GM12878 (cell line): ENCODE results near the gene PGM2L1. TPM values are rescaled to one million over a fixed set of nuclear protein-coding genes. Genes with fewer than 3 reads are reported as not detected.
A peak's percentile ranks its signal among the peaks of the same experiment; 100 is the strongest.

ENCODE experiments used
- ATAC-seq: fragments of 200-7000 bp; cut with Tn5 transposase; 3 replicates; pipeline ENCODE4 v1.9.1; 2020; ENCODE audit warnings: mild to moderate bottlenecking, moderate library complexity
- BruUV-seq: library from RNA; stranded (reverse); fragments of 400-500 nt; replicated peaks from 2 replicates; lab custom pipeline; 2021; lab: Mats Ljungman, UMichigan
- CTCF ChIA-PET: fragments of 300-600 bp; sonication (Branson Sonifier 250); formaldehyde crosslinking; extraction: SDS; loops from one replicate; lab custom pipeline; 2021; ENCODE audit warnings: inconsistent platforms; lab: Yijun Ruan, JAX
- POLR2A ChIA-PET: fragments of 350-600 bp; formaldehyde crosslinking; extraction: SDS; loops from one replicate; lab custom pipeline; 2021; ENCODE audit warnings: inconsistent platforms; lab: Charles Lee
- RAD21 ChIA-PET: fragments of 300-600 bp; sonication (Branson Sonifier 250); formaldehyde crosslinking; loops from one replicate; lab custom pipeline; 2023; ENCODE audit warnings: antibody characterized with exemption; ENCODE audit not compliant: unreplicated experiment; lab: Charles Lee
- SMC1A ChIA-PET: fragments of 300-600 bp; sonication (Branson Sonifier 250); formaldehyde crosslinking; loops from one replicate; lab custom pipeline; 2023; ENCODE audit not compliant: unreplicated experiment, uncharacterized antibody; lab: Charles Lee
- DNase-seq: peaks from one replicate; pipeline ENCODE4 v3.0.0-alpha.2; 2011; ENCODE audit warnings: low read depth, low spot score
- FAIRE-seq: peaks from 3 replicates; lab custom pipeline; 2011; peaks lifted over from hg19 to GRCh38; lab: Jason Lieb, UNC
- H2AFZ ChIP-seq: 2 replicates; pipeline ENCODE4 v1.6.0; 2011; ENCODE audit warnings: low read depth, low read length, control low read depth; ENCODE audit not compliant: control insufficient read depth
- H3K27ac ChIP-seq: 2 replicates; pipeline ENCODE4 v1.5.1; 2011; ENCODE audit warnings: control low read depth; ENCODE audit not compliant: control insufficient read depth, insufficient read depth
- H3K27me3 ChIP-seq, 2 experiments: replicated peaks in 1 of 2; 2 replicates each; pipeline versions ENCODE4 v1.6.0 to v1.6.1; 2011; ENCODE audit warnings: low read length in 1 of 2; ENCODE audit not compliant: control insufficient read depth in 2 of 2, insufficient read depth in 2 of 2
- H3K36me3 ChIP-seq, 2 experiments: 2 replicates each; pipeline ENCODE4 v1.5.1; 2011; ENCODE audit warnings: low read length in 1 of 2; ENCODE audit not compliant: control insufficient read depth in 2 of 2, insufficient read depth in 2 of 2
- H3K4me1 ChIP-seq: 2 replicates; pipeline ENCODE4 v1.6.1; 2011; ENCODE audit warnings: mild to moderate bottlenecking, low read length, moderate library complexity, mixed read lengths; ENCODE audit not compliant: control insufficient read depth, insufficient read depth
- H3K4me2 ChIP-seq: 2 replicates; pipeline ENCODE4 v1.6.0; 2011; ENCODE audit warnings: control low read depth; ENCODE audit not compliant: control insufficient read depth, insufficient read depth
- H3K4me3 ChIP-seq: fragments of 200-600 bp; sonication (generic); 2 replicates; pipeline ENCODE4 v1.5.1; 2016
- H3K79me2 ChIP-seq: 2 replicates; pipeline ENCODE4 v1.6.0; 2011; ENCODE audit warnings: low read length; ENCODE audit not compliant: control insufficient read depth, insufficient read depth
- H3K9ac ChIP-seq: 2 replicates; pipeline ENCODE4 v1.8.0; 2011; ENCODE audit warnings: low read length, control low read depth, mixed read lengths; ENCODE audit not compliant: control insufficient read depth, insufficient read depth
- H3K9me3 ChIP-seq: replicated peaks from 3 replicates; pipeline ENCODE4 v1.5.1; 2011; ENCODE audit warnings: mild to moderate bottlenecking, low read length; ENCODE audit not compliant: control insufficient read depth, insufficient read depth
- H4K20me1 ChIP-seq: 2 replicates; pipeline ENCODE4 v1.6.0; 2011; ENCODE audit not compliant: control insufficient read depth, insufficient read depth
- MXI1 ChIP-seq: fragments of 150-350 bp; IDR thresholded peaks from 2 replicates; pipeline ENCODE4 v1.6.1; 2011; ENCODE audit warnings: low read depth, mild to moderate bottlenecking, inconsistent platforms, low read length, improper control_type of control experiment
- NR2F1 ChIP-seq: fragments of 450-650 bp; conservative IDR thresholded peaks from 2 replicates; pipeline ENCODE4 v1.6.1; 2017; ENCODE audit warnings: mild to moderate bottlenecking
- RAD21 ChIP-seq: IDR thresholded peaks from 2 replicates; pipeline ENCODE4 v1.6.1; 2011; ENCODE audit warnings: mild to moderate bottlenecking, low read depth, low read length, moderate library complexity; ENCODE audit not compliant: insufficient read depth
- SMC3 ChIP-seq: IDR thresholded peaks from 2 replicates; pipeline ENCODE4 v1.6.1; 2011; ENCODE audit warnings: low read length, improper control_type of control experiment, borderline replicate concordance
- SPI1 ChIP-seq: IDR thresholded peaks from 2 replicates; pipeline ENCODE4 v1.6.1; 2011; ENCODE audit warnings: low read depth, mild to moderate bottlenecking, low read length, moderate library complexity, borderline replicate concordance; ENCODE audit not compliant: insufficient read depth
- TAF1 ChIP-seq: IDR thresholded peaks from 2 replicates; pipeline ENCODE4 v1.6.1; 2011; ENCODE audit warnings: mild to moderate bottlenecking, low read depth, low read length, borderline replicate concordance
- WGBS: methylation state at CpG from one replicate; pipeline ENCODE4 v1.1.6; 2016; ENCODE audit warnings: low lambda C conversion rate; ENCODE audit not compliant: insufficient replicate concordance, insufficient coverage; ENCODE audit errors: missing lambda C conversion rate; 5-methylcytosine and 5-hydroxymethylcytosine counted together
- in situ Hi-C: fragments of 300-500 bp; cut with MboI; formaldehyde crosslinking; loops from 9 replicates; pipeline ENCODE4 v1.14.3; 2018; ENCODE audit warnings: mixed read lengths
- intact Hi-C: fragments of 100-400 bp; cut with micrococcal nuclease; formaldehyde crosslinking; loops from one replicate; pipeline ENCODE4 v1.14.2; 2022; ENCODE audit not compliant: unreplicated experiment
- polyA plus RNA-seq, 11 experiments: library from polyadenylated mRNA; depleted of rRNA in 4 of 11; unstranded in 6 of 11; stranded (reverse) in 5 of 11; fragments of >200 nt; fragmentation: Nextera tagmentation in 4 of 11; fragmentation: Illumina TruSeq in 1 of 11; extraction: Ambion mirVana in 4 of 11; extraction: Trizol in 1 of 11; gene quantifications; 1 replicate in 1 of 11; 2 replicates in 10 of 11; pipeline versions ENCODE4 v1.2.1 to v1.2.3, GENCODE V29; 2011 to 2016; ENCODE audit warnings: inconsistent platforms in 2 of 11, missing spikeins in 2 of 11, low read depth in 1 of 11
- total RNA-seq, 4 experiments: library from RNA; depleted of rRNA in 3 of 4; stranded (reverse); fragments of >200 nt in 3 of 4; fragmentation: Illumina TruSeq in 1 of 4; extraction: Trizol in 1 of 4; gene quantifications; 2 replicates each; pipeline versions ENCODE4 v1.2.1 to v1.2.3, GENCODE V29; 2013 to 2021
- TF ChIP-seq, protein P1 (sequence below): fragments of 450-650 bp; IDR thresholded peaks from 2 replicates; pipeline ENCODE4 v1.6.1; 2016; ENCODE audit warnings: mild to moderate bottlenecking, moderate library complexity, borderline replicate concordance
- TF ChIP-seq, protein P2 (sequence below), 3 experiments: IDR thresholded peaks in 2 of 3; conservative IDR thresholded peaks in 1 of 3; 2 replicates each; pipeline ENCODE4 v1.5.1; 2011; ENCODE audit warnings: low read depth in 3 of 3, low read length in 3 of 3, mild to moderate bottlenecking in 3 of 3, control low read depth in 2 of 3, moderate library complexity in 2 of 3, inconsistent platforms in 1 of 3, mixed read lengths in 1 of 3; ENCODE audit not compliant: control insufficient read depth in 2 of 3, insufficient read depth in 1 of 3; ENCODE audit errors: extremely low read depth in 1 of 3
- TF ChIP-seq, protein P3 (sequence below): fragments of 450-650 bp; IDR thresholded peaks from 2 replicates; pipeline ENCODE4 v1.6.1; 2018; ENCODE audit warnings: mild to moderate bottlenecking, low read depth, moderate library complexity; ENCODE audit not compliant: partially characterized antibody

PGM2L1 gene
- total and polyA plus RNA-seq, 10 of the 15 experiments (the other 5 are each of a cell fraction or from before 2014, with no cell fraction given), result 0.04 to 0.20 (median 0.13) TPM; not detected in 1

DNA sequence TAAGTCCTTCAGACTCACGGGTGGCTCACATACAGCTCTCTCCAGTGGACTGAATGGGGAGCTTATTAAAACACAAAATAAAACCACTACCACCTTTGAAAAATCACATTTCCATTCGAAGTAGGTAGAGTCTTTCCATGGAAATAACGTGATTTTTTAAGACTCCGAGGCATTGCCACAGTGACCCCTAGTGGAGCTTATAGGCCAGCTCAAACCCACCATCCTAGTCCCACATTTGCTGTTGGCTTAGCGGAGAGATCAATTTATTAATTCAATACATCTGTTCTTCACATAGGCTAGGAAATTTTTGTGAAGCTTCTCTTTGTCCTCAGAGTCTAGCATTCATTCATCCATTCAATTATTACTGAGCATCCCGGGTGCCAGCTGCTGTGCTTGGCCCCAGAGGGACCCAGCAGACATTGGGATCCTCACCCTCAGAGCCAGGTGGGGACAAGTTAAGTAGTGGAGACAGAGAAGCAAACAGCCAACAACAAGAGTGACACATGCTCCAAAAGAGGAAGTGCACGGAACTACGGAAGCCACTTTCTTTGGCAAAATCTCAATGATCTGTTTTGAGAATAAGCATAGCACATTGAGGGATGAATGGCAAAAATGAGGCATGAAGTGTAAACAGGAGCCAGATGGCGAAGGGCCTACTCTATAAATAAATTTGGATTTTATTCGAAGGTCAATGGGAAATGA, 76.6 kb downstream of the PGM2L1 start:
- ChIA-PET RAD21 (interaction anchor here (0.6 to 1.2 kb wide), 3 partner anchors 66 to 357 kb away, joined by 3 to 7 read pairs (median 4); no protein-coding TSS in a partner anchor), SMC1A (interaction anchor here (0.7 to 1.9 kb wide), 7 partner anchors 16 to 696 kb away, joined by 3 to 12 read pairs (median 3); partner anchors contain the start of gene DNAJB13)

More for the DNA sequence above, 76.6 kb downstream of the PGM2L1 start:
- H3K36me3 ChIP-seq, result no peaks in the 10 kb centered on the region
- ATAC-seq (peak; percentile 49; the same call in 2 of the 3 replicates), FAIRE-seq (no peak), DNase-seq (no peak)
- H3K4me2 ChIP-seq, result no peak overlapping the region
- H3K9ac ChIP-seq, result no peak overlapping the region
- BruUV-seq, result no TSS peak
- ChIA-PET POLR2A (no interaction called here), CTCF (interaction anchor here (0.8 to 2.2 kb wide), 15 partner anchors 8 to 662 kb away, joined by 3 to 23 read pairs (median 4); partner anchors contain the start of gene PGM2L1)
- no peak overlapping the region for H3K4me3 ChIP-seq
- intact Hi-C loops (loop anchor here (1.0 kb wide), 2 partner anchors 65 to 357 kb away; no protein-coding TSS in a partner anchor), in situ Hi-C loops (no loop called here)
- no peak for TF ChIP-seq NR2F1
- peak; percentile 53 for TF ChIP-seq RAD21
- TF ChIP-seq MXI1, result no peak
- TF ChIP-seq, protein P1, sequence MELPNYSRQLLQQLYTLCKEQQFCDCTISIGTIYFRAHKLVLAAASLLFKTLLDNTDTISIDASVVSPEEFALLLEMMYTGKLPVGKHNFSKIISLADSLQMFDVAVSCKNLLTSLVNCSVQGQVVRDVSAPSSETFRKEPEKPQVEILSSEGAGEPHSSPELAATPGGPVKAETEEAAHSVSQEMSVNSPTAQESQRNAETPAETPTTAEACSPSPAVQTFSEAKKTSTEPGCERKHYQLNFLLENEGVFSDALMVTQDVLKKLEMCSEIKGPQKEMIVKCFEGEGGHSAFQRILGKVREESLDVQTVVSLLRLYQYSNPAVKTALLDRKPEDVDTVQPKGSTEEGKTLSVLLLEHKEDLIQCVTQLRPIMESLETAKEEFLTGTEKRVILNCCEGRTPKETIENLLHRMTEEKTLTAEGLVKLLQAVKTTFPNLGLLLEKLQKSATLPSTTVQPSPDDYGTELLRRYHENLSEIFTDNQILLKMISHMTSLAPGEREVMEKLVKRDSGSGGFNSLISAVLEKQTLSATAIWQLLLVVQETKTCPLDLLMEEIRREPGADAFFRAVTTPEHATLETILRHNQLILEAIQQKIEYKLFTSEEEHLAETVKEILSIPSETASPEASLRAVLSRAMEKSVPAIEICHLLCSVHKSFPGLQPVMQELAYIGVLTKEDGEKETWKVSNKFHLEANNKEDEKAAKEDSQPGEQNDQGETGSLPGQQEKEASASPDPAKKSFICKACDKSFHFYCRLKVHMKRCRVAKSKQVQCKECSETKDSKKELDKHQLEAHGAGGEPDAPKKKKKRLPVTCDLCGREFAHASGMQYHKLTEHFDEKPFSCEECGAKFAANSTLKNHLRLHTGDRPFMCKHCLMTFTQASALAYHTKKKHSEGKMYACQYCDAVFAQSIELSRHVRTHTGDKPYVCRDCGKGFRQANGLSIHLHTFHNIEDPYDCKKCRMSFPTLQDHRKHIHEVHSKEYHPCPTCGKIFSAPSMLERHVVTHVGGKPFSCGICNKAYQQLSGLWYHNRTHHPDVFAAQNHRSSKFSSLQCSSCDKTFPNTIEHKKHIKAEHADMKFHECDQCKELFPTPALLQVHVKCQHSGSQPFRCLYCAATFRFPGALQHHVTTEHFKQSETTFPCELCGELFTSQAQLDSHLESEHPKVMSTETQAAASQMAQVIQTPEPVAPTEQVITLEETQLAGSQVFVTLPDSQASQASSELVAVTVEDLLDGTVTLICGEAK, result no peak
- no peak for TF ChIP-seq TAF1
- TF ChIP-seq SMC3, result peak; percentile 52; the same call in 1 of the 2 replicates
- peak; percentile 88 for TF ChIP-seq SPI1
- TF ChIP-seq, protein P2, sequence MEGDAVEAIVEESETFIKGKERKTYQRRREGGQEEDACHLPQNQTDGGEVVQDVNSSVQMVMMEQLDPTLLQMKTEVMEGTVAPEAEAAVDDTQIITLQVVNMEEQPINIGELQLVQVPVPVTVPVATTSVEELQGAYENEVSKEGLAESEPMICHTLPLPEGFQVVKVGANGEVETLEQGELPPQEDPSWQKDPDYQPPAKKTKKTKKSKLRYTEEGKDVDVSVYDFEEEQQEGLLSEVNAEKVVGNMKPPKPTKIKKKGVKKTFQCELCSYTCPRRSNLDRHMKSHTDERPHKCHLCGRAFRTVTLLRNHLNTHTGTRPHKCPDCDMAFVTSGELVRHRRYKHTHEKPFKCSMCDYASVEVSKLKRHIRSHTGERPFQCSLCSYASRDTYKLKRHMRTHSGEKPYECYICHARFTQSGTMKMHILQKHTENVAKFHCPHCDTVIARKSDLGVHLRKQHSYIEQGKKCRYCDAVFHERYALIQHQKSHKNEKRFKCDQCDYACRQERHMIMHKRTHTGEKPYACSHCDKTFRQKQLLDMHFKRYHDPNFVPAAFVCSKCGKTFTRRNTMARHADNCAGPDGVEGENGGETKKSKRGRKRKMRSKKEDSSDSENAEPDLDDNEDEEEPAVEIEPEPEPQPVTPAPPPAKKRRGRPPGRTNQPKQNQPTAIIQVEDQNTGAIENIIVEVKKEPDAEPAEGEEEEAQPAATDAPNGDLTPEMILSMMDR (IDR thresholded peaks at IDR 0.05 in 2 of 3, conservative IDR thresholded peaks at IDR 0.05 in 1 of 3; ENCODE audit: control insufficient read depth in 2 of 3, extremely low read depth in 1 of 3, insufficient read depth in 1 of 3, low read depth in 3 of 3, low read length in 3 of 3), result peak; percentile 49 to 72 (median 61); a peak in 5 of 6 replicates
- TF ChIP-seq, protein P3, sequence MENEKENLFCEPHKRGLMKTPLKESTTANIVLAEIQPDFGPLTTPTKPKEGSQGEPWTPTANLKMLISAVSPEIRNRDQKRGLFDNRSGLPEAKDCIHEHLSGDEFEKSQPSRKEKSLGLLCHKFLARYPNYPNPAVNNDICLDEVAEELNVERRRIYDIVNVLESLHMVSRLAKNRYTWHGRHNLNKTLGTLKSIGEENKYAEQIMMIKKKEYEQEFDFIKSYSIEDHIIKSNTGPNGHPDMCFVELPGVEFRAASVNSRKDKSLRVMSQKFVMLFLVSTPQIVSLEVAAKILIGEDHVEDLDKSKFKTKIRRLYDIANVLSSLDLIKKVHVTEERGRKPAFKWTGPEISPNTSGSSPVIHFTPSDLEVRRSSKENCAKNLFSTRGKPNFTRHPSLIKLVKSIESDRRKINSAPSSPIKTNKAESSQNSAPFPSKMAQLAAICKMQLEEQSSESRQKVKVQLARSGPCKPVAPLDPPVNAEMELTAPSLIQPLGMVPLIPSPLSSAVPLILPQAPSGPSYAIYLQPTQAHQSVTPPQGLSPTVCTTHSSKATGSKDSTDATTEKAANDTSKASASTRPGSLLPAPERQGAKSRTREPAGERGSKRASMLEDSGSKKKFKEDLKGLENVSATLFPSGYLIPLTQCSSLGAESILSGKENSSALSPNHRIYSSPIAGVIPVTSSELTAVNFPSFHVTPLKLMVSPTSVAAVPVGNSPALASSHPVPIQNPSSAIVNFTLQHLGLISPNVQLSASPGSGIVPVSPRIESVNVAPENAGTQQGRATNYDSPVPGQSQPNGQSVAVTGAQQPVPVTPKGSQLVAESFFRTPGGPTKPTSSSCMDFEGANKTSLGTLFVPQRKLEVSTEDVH, result no peak
- H3K9me3 ChIP-seq, result no peaks in the 10 kb centered on the region; the same call in 2 of the 3 replicates
- H3K4me1 ChIP-seq, result no peaks in the 10 kb centered on the region
- WGBS, result 13% methylated on average over 10 of the region's 10 CpGs
- H3K79me2 ChIP-seq, result no peaks in the 10 kb centered on the region
- no peak overlapping the region for H3K27ac ChIP-seq
- 0 out of 4 replicates have a peak, but pooled peaks cover 0 to 3% of the 10 kb centered on the region in 2 experiments for H3K27me3 ChIP-seq
- H4K20me1 ChIP-seq, result no peaks in the 10 kb centered on the region
- no peak overlapping the region for H2AFZ ChIP-seq
